RPMI8226 (cell line): Measurements from ENCODE around the gene FBXW8.

Source experiments
- DNase-seq: peaks from one replicate; pipeline ENCODE4 v3.0.0-alpha.2; 2015

The FBXW8 gene

DNA sequence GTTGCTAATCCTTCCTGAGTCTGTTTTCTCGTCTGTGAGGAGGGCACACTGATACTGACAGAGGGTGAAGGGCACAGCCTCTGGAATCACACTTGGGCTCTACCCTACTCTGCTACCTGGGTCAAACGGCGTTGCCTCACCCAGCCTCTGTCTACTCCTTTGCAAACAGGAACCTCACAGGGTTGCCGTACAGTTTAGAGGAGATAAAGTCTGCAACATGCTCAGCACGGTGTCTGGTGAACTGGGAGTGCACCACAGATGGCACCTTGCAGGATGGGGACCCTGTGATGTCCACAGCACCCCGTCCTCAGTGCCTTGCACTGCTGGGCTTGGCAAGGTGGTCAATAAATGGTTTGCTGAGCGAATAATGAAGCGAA is 150.2 kb downstream of the FBXW8 start:
- no peak for DNase-seq

DNA sequence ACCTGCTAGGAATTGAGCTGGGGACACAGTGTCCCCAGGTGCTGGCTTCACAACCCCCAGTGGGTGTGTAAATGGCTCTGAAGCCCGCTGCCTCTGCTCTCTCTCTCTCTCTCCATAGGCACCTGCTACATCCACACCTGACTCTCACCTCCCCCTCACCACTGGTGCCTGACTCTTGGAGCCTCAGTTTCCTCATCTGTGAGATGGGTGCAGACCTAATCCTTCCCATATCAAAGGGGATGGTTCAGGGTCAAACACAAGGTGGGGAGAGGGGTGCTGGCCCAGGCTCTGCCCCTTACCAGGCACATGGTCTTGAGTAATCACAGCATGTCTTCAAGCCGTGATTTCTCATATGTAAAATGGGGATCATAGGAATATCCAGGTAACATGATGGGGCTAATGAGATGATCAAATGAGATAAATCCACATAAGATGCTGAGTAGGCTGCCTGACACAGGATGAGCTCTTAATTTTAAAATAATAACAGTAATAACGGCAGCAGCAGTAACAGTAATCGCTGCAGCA is 150.9 kb downstream of the FBXW8 start:
- no peak for DNase-seq

DNA sequence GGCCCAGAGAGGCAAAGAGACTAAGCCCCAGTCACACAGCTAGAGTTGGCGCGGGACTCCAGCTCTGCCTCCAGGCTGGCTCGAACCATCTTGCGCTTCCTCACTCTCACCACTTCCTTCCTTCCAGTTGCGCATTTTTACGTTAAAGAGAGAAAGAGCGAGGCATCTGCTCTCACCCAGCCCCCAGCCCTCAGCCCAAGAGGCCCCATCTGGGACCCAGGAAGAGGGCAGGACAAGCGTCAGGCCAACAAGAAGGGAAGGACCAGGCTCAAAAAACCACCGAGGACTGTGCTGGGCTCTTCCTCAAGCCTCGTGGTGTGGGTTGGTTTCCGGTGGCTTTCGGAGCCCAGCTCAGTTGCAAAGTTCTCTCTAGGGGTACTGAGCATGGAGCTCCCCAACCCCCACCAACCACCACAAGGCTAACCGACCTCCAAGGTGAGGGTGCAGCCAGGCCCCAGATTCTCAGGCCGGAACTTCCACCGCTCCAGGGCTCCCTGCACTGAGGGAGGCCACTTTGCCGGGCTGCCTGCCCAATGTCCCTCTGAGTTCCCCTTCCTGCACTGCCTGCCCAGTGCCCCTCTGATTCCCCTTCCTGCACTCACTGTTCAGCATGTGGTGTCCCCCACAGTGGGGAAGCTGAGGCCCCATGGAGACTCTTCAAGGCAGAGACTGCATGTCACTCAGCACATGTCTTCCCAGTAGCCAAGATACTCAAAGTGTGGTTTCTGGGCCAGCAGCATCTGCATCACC is 152.6 kb downstream of the FBXW8 start:
- DNase-seq: no peak

DNA sequence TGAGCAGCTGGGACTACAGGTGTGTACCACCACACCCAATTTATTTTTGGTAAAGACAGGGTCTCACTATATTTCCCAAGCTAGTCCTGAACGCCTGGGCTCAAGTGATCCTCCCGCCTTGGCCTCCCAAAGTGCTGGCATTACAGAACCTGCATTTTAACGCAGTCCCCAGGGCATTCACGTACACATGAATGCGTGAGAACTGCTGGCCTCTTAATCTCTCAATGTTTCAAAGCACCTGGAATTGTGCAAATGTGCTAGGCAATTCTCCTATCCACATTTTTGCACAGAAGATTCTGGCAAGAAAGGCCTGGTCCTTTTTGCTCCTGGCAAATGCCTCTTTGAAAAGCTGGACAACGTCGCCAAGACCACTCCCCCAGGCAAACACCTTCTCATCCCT is 153.3 kb downstream of the FBXW8 start:
- no peak for DNase-seq

DNA sequence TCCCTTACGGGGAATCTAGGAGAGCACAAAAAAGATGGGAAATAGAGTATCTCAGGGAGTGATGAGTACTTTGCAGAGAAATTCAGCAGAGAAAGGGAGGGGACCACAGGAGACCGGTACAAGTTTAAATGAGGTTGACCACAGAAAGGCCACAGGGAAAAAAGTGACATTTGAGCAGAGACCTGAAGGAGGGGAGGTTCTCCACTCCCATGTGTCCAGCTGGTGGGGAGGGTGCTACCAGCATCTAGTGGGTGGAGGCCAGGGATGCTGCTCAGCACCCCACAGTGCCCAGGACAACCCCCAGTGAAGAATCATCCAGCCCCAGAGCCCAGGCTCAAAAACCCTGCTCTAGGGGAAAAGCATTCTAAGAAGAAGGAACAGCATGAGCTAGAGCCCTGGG is 153.8 kb downstream of the FBXW8 start:
- no peak for DNase-seq

DNA sequence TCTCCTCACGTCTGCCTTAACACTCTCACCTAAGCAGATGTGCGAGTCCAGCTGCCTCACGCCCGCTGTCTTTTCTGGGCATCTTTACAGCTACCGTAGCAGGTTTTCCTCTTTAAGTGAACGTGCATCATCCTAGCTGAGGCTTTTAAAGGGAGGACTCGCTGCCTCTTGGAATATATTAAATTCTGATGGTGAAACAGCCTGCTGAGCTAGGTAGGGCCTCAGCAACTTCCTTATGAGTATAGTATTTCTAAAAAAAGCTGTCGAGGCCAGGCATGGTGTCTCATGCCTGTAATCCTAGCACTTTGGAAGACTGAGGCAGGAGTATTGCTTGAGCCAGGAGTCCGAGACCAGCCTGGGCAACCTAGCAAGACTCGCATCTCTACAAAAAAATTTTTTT is 156.3 kb downstream of the FBXW8 start:
- DNase-seq: no peak

DNA sequence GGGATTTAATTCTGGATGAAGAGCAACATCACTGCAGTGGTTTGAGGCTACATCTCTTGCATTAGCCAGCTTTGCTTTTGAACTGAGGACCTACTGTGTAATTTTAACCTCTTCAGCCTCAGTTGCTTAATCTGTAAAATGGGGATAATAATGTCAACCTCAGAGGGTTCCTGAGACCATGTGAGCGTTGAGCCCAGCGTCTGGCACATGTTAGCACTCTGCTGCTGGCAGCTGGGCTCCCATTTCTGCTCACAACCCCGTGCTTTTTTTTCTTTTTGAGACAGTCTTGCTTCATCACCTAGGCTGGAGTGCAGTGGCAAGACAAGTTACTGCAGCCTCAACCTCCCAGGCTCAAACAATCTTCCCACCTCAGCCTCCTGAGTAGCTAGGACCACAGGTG is 156.9 kb downstream of the FBXW8 start:
- DNase-seq: no peak

DNA sequence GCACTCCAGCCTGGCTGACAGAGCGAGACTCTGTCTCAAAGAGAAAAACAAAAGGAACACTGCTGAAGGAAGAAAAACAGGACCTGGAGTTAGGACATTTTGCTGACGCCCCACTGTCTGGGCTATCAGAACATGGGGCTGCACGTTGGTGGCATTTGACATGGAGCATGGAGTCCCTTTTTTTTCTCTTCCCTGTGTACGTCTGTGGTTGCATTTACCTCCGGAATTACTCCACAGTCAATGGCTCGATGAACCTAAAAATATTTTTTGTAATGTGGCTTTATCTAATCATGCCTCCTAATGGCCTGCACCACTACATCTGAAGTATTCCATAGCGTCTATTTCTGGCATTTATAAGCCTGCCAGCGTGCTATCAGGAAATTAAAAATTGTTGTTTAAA is 157.7 kb downstream of the FBXW8 start:
- no peak for DNase-seq

DNA sequence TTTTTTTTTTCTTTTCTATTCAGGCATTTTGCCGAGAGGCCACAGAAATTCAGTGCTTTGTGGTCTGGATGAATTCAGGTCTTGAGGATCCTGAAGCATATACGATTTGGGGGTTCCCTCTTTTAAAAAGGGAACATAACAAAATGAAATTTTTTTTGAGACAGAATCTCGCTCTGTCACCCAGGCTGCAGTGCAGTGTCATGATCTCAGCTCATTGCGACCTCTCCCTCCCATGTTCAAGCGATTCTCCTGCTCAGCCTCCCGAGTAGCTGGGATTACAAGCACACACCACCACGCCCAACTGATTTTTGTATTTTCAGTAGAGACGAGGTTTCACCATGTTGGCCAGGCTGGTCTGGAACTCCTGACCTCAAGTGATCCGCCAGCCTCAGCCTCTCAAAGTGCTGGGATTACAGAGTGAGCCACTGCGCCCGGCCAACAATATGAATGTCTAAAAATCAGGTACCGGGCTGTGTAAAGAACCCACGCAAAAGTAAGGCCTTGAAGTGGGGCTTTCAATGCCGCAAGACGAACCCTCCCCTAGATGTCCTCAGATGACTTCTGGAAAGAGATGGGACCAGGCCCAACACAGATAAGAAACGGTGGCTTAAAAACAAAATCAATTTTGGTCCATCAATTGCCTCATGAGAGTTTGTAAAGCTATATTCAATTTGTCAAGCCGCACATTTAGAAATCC is 158.5 kb downstream of the FBXW8 start:
- no peak for DNase-seq

DNA sequence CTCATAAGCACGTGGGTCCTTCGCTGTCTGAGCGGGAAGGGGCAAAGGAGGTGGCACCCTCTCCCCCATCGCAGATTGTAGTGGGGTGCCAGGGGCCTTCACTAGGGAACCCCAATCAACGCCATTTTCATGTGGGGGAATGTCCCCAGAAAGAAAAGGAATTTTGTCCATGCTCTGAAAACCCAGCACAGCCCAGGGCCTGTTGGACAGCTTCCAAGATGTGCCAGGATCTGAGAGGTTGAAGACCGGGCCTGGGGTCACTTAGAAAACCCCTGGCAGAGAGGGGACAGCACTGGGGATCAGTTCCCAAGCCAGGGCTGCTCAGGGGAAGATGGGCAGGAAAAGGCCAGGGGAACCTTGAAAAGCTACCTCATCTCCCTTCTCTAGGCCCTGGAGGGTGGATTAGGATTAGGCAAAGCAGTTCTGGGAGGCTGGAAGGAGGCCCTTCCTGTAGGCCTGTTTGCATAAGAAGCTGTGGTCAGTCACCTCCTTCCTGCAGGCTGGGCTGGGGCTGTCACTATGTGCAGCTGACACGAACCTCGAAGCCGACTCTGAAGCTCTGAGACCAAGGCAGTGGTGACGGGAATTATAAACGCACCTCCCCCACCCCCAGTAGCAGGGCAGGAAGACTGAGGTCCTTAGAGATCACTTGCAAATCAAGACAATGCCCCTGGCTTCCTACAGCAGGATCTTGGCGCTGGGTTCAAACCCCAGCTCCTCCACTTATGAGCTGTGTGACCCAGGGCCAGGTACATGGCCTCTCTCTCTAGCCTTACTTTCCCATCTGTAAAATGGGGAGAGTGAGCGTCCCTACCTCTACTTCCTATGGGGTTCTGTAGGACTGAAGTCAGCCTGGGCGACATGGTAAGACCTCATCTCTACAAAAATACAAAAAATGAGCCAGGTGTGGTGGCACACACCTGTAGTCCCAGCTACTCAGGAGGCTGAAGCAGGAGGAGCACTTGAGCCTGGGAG is 159.5 kb downstream of the FBXW8 start:
- no peak for DNase-seq

DNA sequence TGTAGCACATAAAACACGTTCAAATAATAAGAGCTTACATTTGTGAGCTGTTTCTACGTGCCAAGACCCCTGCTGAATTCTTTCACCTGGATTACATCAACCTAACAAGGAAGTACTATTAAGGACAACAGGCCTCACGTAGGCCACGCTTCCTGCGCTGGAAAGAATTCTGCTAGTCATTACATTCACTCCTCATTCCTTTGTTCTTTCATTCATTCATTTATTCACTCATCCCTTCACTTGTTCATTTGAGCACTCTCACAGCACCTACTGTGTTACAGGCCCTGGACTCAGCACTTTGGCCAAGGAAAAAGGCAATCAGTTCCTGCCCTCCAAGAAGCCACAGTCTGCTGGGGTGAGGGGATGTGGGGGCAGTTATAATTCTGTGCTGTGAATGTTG is 160.3 kb downstream of the FBXW8 start:
- no peak for DNase-seq

DNA sequence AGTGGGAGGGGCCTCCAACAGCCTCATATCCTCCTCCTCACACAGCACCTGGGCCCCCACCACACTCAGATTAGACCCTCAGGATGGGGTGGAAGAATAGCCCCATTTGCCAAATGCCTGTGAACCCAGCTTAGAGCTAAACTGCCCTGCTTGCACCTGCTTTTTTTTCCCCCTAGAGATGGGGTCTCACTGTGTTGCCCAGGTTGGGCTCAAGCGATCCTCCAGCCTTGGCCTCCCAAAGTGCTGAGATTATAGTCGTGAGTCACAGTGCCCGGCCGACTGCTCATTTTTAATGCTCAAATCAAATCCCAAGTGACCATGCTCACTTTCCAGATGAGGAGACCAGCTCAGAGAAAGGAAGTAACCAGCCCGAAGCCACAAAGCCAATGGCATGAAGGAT is 161.4 kb downstream of the FBXW8 start:
- no peak for DNase-seq

DNA sequence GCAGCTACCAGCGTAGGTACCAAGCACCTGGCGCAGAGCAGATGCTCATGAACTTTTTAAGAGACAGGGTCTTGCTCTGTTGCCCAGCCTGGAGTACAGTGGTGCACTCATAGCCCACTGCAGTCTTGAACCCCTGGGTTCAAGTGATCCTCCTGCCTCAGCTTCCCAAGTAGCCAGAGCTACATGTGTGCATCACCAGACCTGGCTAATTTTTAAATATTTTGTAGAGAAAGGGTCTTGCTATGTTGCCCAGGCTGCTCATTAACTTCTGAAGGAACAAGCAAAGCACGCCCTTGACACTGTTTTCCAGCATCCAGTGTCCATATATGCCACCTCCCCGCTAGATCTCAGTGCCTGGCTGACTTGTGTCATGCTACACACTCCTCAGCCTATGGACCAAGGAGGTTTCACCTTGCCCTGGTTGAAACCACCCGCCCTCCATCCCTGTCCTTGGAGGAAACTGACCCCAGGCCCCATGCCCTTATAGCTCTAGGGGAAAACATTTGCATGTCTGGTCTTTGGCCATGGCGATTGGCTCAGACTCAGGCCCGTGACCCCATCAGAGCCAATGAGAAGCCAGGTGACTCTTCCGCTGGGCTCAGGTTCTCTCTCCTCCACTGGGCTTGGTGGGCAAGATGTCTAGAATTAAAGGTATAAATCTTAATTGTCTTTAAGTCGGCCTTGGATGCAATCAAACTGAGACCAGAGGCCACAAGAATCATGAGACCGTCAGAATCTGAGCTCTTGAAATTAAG is 162.2 kb downstream of the FBXW8 start:
- no peak for DNase-seq

DNA sequence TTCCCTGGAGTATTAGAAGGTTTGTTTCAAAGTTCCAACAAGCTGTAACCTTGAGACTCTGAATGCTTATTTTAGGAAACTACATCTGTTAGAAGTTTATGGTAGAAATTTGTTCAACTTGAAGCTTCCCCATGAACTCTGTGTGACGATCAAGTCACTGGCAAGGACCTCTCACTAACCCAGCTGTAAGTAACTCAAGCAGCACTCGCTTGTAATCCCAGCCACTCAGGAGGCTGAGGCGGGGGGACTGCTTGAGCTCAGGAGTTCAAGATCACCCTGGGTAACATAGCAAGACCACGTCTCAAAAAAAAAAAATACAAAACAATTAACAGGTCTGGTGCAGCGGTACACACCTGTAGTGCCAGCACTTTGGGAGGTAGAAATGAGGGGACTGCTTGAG is 162.9 kb downstream of the FBXW8 start:
- DNase-seq: no peak

DNA sequence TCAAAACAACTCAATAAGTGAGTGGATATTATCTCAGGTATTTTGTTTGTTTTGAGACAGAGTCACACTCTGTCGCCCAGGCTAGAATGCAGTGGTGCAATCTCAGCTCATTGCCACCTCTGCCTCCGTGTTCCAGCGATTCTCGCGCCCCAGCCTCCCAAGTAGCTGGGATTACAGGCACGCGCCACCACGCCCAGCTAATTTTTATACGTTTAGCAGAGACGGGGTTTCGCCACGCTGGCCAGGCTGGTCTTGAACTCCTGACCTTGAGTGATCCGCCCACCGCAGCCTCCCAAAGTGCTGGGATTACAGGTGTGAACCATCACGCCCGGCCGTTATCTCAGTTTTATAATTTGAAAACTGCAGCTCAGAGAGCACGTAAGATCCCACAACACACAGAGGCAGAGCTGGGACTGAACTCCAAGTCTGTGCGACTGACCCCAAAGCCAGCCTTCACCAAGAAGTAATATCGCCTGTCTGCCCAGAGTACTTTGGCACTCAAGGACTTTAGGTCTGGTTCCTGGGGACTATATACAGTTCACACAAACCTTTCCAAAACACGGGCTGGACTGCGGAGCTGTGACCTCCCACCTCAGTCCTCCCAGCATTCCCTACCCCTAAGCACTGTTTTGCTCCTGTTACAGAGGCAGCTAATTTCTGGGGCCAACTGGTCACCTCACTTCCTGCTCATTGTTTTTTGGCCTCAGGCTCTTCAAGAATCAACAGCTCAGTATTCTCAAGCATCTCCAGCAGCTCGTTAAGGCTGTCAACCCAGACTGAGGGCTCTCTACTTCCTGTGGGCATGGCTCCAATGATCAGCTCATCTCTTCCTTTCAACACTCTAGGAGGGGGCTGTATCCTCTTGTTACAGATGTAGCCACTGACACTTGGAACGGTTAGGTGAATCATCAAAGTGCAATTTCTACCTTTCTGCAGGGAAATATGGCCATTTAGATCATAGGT is 165.9 kb downstream of the FBXW8 start:
- DNase-seq: peak; percentile 22

DNA sequence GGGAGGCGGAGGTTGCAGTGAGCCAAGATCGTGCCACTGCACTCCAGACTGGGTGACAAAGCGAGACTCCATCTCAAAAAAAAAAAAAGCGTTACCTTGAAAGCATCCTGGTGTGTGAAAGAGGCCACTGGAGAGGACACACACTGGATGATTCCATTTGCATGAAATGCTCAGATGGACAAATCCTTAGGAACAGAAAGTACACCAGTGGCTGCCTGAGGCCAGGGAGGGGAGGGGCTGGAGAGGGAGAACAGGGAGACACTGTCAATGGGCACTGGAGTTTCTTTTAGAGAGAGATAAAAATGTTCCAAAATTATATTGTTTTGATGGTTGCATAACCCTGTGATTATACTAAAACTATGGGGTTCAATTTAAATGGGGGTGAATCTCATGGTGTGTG is 168.7 kb downstream of the FBXW8 start:
- no peak for DNase-seq

DNA sequence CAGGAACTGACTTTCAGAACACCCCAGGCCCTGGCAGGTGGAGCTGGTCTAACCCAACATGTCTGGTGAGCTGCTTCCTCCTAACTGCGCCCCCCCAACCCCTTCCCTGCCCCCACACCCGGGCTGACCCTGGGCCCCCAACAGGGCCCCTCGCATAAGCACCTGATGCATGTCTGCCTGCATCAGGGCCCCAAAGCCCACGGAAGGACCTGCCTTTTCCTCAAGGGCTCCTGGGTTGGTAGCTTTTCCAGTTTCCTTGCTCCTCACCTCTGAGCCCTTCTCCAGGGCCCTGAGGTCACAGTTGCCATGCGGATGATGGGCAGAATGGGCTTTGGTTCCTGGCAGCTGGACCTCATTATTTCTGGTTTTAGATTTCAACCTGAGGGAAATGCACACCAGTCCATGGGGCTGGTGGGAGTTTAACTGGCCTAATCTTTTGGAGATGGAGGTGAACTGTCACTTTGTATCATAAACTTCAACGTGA is 170.0 kb downstream of the FBXW8 start:
- no peak for DNase-seq
